ENCODE results near the gene TMEM30B.

The TMEM30B gene

DNA sequence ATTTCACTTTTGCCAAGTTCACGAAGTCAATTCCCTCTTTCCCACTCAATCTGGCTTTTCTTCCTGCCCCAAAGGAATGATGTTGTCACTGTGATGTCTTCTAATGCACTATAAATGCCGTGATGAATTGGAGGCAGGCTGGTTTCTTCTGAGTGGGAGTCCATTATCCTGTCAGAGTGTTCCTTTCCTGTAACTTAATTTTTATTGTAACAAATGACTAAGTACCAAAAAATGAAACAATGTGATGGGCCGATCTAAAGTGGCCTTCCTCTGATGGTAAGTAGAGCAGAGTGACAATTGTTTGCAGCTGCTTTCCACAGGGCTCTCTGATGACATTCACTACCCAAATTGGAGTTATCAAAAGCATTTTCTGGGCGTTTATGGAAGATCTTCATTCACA, 22.2 kb downstream of the TMEM30B start:
- H3K4me3 ChIP-seq (ENCODE audit: low read depth, low read length): no peak overlapping the region
- no peak for DNase-seq (ENCODE audit: low read depth)
- TF ChIP-seq, protein P1, sequence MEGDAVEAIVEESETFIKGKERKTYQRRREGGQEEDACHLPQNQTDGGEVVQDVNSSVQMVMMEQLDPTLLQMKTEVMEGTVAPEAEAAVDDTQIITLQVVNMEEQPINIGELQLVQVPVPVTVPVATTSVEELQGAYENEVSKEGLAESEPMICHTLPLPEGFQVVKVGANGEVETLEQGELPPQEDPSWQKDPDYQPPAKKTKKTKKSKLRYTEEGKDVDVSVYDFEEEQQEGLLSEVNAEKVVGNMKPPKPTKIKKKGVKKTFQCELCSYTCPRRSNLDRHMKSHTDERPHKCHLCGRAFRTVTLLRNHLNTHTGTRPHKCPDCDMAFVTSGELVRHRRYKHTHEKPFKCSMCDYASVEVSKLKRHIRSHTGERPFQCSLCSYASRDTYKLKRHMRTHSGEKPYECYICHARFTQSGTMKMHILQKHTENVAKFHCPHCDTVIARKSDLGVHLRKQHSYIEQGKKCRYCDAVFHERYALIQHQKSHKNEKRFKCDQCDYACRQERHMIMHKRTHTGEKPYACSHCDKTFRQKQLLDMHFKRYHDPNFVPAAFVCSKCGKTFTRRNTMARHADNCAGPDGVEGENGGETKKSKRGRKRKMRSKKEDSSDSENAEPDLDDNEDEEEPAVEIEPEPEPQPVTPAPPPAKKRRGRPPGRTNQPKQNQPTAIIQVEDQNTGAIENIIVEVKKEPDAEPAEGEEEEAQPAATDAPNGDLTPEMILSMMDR (IDR thresholded peaks at IDR 0.05; ENCODE audit: low read depth, low read length, missing control alignments): no peak

DNA sequence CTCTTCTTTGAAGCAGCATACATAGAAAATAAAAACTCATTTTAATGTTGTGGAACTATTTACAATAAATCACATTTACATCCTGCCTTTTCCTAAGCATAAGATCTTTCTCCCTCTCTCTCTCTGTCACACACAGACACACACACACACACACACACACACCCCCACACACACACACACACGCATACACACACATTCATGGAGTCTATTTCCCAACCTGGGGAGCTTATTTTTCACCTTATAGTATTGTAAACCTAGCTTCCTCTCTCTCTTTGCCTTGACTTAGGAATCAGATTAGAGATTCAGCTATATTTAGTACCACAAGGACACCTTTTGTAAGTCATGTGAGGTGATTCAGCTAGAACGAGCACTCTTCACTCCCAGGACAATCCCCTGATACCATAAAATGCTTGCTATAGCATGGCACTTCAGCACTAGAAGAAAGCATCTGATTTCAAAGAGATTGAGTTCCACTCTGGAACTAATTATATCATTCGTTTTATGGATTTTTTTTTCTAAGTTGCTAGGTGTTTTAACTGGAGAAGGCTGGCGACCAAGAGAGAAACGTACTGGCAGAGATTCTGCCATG, 23.6 kb downstream of the TMEM30B start:
- no peak for DNase-seq (ENCODE audit: low read depth)
- H3K4me3 ChIP-seq (ENCODE audit: low read depth, low read length): no peak overlapping the region
- TF ChIP-seq, protein P1 (IDR thresholded peaks at IDR 0.05; ENCODE audit: low read depth, low read length, missing control alignments): no peak

DNA sequence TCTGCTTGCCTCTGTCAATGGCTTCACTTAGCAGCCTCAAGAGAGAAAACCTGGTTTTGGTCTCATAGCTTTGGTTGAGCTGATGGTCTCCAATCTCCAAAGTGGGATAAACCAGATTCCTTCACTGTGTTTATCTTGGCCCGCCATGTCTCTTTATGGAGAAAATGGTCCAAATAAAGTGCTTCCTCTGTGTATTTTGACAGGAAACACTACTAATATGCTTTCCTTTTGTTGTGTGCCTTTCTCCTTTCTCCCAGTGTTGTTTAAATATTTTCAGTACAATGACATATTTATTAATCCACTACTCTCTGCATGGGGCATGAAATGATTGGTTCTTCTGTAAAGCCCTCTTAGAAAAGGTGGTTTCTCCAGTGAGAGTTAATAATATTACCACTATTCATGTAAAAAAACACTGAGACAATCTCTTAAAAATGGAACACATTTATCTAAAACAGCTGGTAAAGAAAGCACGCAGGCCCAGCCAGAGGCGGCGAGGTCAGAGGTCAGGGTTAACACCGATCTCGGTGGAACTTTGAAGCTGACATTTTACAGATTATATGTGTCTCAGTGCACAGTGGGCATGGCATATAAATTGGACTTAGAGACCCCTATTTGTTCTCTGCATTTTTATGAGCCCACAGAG, 24.2 kb downstream of the TMEM30B start:
- H3K4me3 ChIP-seq (ENCODE audit: low read depth, low read length): no peak overlapping the region
- TF ChIP-seq, protein P1 (IDR thresholded peaks at IDR 0.05; ENCODE audit: low read depth, low read length, missing control alignments): no peak
- DNase-seq (ENCODE audit: low read depth): no peak

DNA sequence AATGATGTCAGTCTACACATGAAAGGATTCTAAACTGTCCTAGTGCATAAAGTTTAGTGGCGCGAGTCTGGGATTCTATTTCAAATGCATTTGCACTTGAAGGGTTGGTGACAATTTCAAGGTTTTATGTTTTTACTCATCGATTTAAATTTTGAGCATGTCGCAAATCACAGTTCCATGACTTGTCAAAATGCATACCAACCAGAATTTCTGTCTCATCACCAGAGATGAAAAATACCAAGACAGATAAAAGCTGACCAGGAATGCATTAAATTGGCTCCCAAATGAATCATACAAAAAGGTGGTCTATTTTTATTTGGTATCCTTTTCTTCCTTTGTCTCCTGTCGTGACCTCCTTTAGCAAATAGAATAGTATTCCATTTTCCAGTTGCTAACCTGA, 25.2 kb downstream of the TMEM30B start:
- TF ChIP-seq, protein P1 (IDR thresholded peaks at IDR 0.05; ENCODE audit: low read depth, low read length, missing control alignments): no peak
- DNase-seq (ENCODE audit: low read depth): no peak
- H3K4me3 ChIP-seq (ENCODE audit: low read depth, low read length): no peak overlapping the region

DNA sequence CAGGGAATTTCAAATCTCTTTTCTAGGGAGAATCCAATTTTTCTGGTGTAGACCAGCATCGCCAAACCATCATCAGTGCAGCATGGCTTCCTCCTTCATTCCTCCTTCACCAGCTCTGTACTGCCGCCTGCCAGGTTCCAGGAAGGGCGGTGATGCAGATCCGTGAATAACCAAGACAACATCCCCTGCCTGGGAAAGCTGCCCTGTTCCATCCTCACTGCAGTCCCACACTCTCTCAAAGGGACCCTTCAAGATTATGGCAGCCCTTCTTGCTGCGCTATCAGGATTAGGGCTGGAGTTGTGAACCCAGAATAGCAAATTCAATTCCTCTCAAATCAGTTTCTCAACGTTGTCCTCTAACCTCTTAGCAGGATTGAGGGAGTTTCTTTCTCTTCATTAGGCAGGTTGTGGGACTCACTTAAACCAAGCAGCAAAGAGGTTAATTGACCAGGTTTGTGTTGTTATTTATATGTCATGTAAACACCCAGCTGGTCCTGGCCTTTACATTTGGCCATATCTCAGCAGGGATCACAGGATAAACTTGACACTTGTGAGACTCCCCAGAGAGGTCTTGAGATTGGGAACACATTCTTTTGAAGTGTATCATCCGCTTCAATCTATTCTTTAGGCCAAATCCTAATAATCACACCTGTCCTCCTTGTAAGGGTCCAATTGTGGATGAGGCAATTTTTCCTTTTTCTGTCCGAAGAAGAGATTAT, 26.2 kb downstream of the TMEM30B start:
- no peak overlapping the region for H3K4me3 ChIP-seq (ENCODE audit: low read depth, low read length)
- DNase-seq (ENCODE audit: low read depth): no peak
- TF ChIP-seq, protein P1 (IDR thresholded peaks at IDR 0.05; ENCODE audit: low read depth, low read length, missing control alignments): no peak

DNA sequence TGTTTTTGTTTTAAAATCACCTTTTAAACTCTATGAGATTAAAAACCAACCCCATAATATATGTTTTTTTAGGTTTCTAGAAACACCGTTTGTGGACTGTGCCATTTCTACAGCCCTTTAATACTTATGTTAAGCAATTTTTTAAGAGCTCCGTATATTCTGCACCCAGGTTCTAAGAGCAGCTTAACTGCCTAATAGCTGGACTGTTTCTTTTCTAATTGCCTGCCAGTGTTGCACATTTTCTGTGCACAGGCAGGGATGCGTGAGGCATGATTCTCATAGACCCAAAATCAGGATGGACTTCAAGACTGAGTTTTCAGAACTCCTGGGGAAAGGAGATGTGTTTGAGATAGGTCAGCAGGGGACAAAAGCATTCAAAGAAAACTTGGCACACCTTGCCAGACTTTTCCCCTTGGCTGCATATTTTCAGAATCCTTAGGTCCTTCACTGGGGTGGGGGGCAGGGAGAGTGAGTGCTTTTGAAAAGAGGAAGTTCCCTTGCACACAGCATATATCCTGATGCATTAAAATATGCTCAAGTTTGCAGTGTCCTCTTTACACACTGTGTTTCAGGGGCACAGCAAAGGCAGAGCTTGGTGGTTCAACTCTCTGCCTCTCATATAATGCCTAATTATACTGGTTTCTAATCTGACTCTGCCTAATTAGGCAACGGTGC, 27.9 kb downstream of the TMEM30B start:
- no peak for DNase-seq (ENCODE audit: low read depth)
- no peak overlapping the region for H3K4me3 ChIP-seq (ENCODE audit: low read depth, low read length)
- TF ChIP-seq, protein P1 (IDR thresholded peaks at IDR 0.05; ENCODE audit: low read depth, low read length, missing control alignments): no peak

Data from GM12864 (cell line).